ENCODE measurements around the gene TSPAN18.

- TF ChIP-seq CTCF (IDR thresholded peaks at IDR 0.05) (no peak), POLR2AphosphoS5 (IDR thresholded peaks at IDR 0.05) (no peak)
Observed at GRCh38 chr11:44737245-44738085, 10.7 kb downstream of the TSPAN18 start.

All from stomach (tissue), 4 donors.